T-helper 1 cell treated with Interleukin-12 subunit alpha and Interleukin-12 subunit beta and Interleukin-4 antibody, amounts not matched to agents 30 μg/mL and 1 μg/mL, for 36 hours (primary cell): ENCODE measurements around the gene ALPI.
"Not testable (repeated sequence)": the region's sequence is repeated elsewhere in the genome, so short reads cannot be mapped to it uniquely, and the experiment has no call there.

ENCODE experiments used
- H3K27ac Mint-ChIP-seq: one replicate; pipeline ENCODE4 v1.8.0; 2021; ENCODE audit warnings: mild to moderate bottlenecking, mixed read lengths
- H3K27me3 Mint-ChIP-seq: one replicate; pipeline ENCODE4 v1.8.0; 2021; ENCODE audit warnings: low read depth, mixed read lengths
- H3K36me3 Mint-ChIP-seq: one replicate; pipeline ENCODE4 v1.8.0; 2021; ENCODE audit warnings: low read depth, mixed read lengths
- H3K4me1 Mint-ChIP-seq: one replicate; pipeline ENCODE4 v1.8.0; 2021; ENCODE audit warnings: low read depth, mixed read lengths
- H3K4me3 Mint-ChIP-seq: one replicate; pipeline ENCODE4 v1.8.0; 2021; ENCODE audit warnings: mild to moderate bottlenecking, moderate library complexity, mixed read lengths
- H3K9me3 Mint-ChIP-seq: one replicate; pipeline ENCODE4 v1.8.0; 2021; ENCODE audit warnings: mixed read lengths

ALPI gene

GRCh38 chr2:232444409-232445148 lies 11.4 kb upstream of the ALPI start:
- H3K9me3 Mint-ChIP-seq, result no peaks in the 10 kb centered on the region
- no peaks in the 10 kb centered on the region for H3K27me3 Mint-ChIP-seq
- no peaks in the 10 kb centered on the region for H3K36me3 Mint-ChIP-seq
- H3K4me3 Mint-ChIP-seq, result no peak overlapping the region
- no peak overlapping the region for H3K27ac Mint-ChIP-seq
- H3K4me1 Mint-ChIP-seq, result no peaks in the 10 kb centered on the region

GRCh38 chr2:232445149-232445885 lies 10.6 kb upstream of the ALPI start:
- H3K4me3 Mint-ChIP-seq, H3K27ac Mint-ChIP-seq, H3K36me3 Mint-ChIP-seq, H3K27me3 Mint-ChIP-seq, H3K4me1 Mint-ChIP-seq, H3K9me3 Mint-ChIP-seq: not testable (repeated sequence)

GRCh38 chr2:232446266-232446777 lies 9.6 kb upstream of the ALPI start:
- H3K27me3 Mint-ChIP-seq, H3K27ac Mint-ChIP-seq, H3K9me3 Mint-ChIP-seq, H3K4me3 Mint-ChIP-seq, H3K4me1 Mint-ChIP-seq, H3K36me3 Mint-ChIP-seq: not testable (repeated sequence)

GRCh38 chr2:232447091-232447620 lies 8.8 kb upstream of the ALPI start:
- H3K9me3 Mint-ChIP-seq, result no peaks in the 10 kb centered on the region
- no peak overlapping the region for H3K27ac Mint-ChIP-seq

GRCh38 chr2:232447638-232448303 lies 8.2 kb upstream of the ALPI start:
- no peak overlapping the region for H3K27ac Mint-ChIP-seq
- no peaks in the 10 kb centered on the region for H3K27me3 Mint-ChIP-seq
- no peak overlapping the region for H3K4me3 Mint-ChIP-seq
- H3K9me3 Mint-ChIP-seq, result no peaks in the 10 kb centered on the region
- no peaks in the 10 kb centered on the region for H3K4me1 Mint-ChIP-seq
- no peaks in the 10 kb centered on the region for H3K36me3 Mint-ChIP-seq

More at GRCh38 chr2:232447091-232447620, 8.8 kb upstream of the ALPI start:
- Mint-ChIP-seq H3K4me1 (no peaks in the 10 kb centered on the region), H3K27me3 (no peaks in the 10 kb centered on the region), H3K36me3 (no peaks in the 10 kb centered on the region), H3K4me3 (no peak overlapping the region)

GRCh38 chr2:232448304-232448690 lies 7.7 kb upstream of the ALPI start:
- H3K27me3 Mint-ChIP-seq, result peaks cover 2% of the 10 kb centered on the region
- no peak overlapping the region for H3K27ac Mint-ChIP-seq
- no peaks in the 10 kb centered on the region for H3K36me3 Mint-ChIP-seq
- H3K4me3 Mint-ChIP-seq, result no peak overlapping the region
- no peaks in the 10 kb centered on the region for H3K9me3 Mint-ChIP-seq
- no peaks in the 10 kb centered on the region for H3K4me1 Mint-ChIP-seq

- Mint-ChIP-seq H3K27ac (no peak overlapping the region), H3K36me3 (no peaks in the 10 kb centered on the region), H3K9me3 (no peaks in the 10 kb centered on the region), H3K4me1 (no peaks in the 10 kb centered on the region), H3K4me3 (no peak overlapping the region), H3K27me3 (peaks cover 6% of the 10 kb centered on the region)
Measured at GRCh38 chr2:232449964-232450363, 6.0 kb upstream of the ALPI start.

GRCh38 chr2:232451645-232452044 lies 4.3 kb upstream of the ALPI start:
- H3K4me3 Mint-ChIP-seq, H3K36me3 Mint-ChIP-seq, H3K9me3 Mint-ChIP-seq, H3K27ac Mint-ChIP-seq, H3K27me3 Mint-ChIP-seq, H3K4me1 Mint-ChIP-seq: not testable (repeated sequence)

GRCh38 chr2:232454630-232455029 lies 1.3 kb upstream of the ALPI start:
- Mint-ChIP-seq H3K27ac (no peak overlapping the region), H3K4me1 (no peaks in the 10 kb centered on the region), H3K36me3 (no peaks in the 10 kb centered on the region), H3K4me3 (no peak overlapping the region), H3K9me3 (no peaks in the 10 kb centered on the region), H3K27me3 (peaks cover 6% of the 10 kb centered on the region)

GRCh38 chr2:232456296-232457120 lies 555 bp downstream of the ALPI start:
- no peak overlapping the region for H3K27ac Mint-ChIP-seq
- no peak overlapping the region for H3K4me3 Mint-ChIP-seq

GRCh38 chr2:232457121-232458011 lies 1.4 kb downstream of the ALPI start:
- Mint-ChIP-seq H3K27me3 (peaks cover 8% of the 10 kb centered on the region), H3K36me3 (no peaks in the 10 kb centered on the region), H3K27ac (no peak overlapping the region), H3K4me1 (no peaks in the 10 kb centered on the region), H3K4me3 (no peak overlapping the region), H3K9me3 (no peaks in the 10 kb centered on the region)

More at GRCh38 chr2:232456296-232457120, 555 bp downstream of the ALPI start:
- no peaks in the 10 kb centered on the region for H3K4me1 Mint-ChIP-seq
- H3K27me3 Mint-ChIP-seq, result peaks cover 6% of the 10 kb centered on the region
- no peaks in the 10 kb centered on the region for H3K36me3 Mint-ChIP-seq
- H3K9me3 Mint-ChIP-seq, result no peaks in the 10 kb centered on the region

GRCh38 chr2:232458051-232458660 lies 2.2 kb downstream of the ALPI start:
- Mint-ChIP-seq H3K9me3 (no peaks in the 10 kb centered on the region), H3K27ac (no peak overlapping the region), H3K4me1 (no peaks in the 10 kb centered on the region)

More at GRCh38 chr2:232458051-232458660, 2.2 kb downstream of the ALPI start:
- Mint-ChIP-seq H3K27me3 (peaks cover 13% of the 10 kb centered on the region), H3K36me3 (no peaks in the 10 kb centered on the region), H3K4me3 (no peak overlapping the region)
